ENCODE measurements around the gene CUX1. TPM values are rescaled to one million over a fixed set of nuclear protein-coding genes. Genes with fewer than 3 reads are reported as not detected.
"Not testable (repeated sequence)": the region's sequence is repeated elsewhere in the genome, so short reads cannot be mapped to it uniquely, and the experiment has no call there.

CUX1 gene
- total and polyA plus RNA-seq, 10 of the 15 experiments (the other 5 are each of a cell fraction or from before 2014, with no cell fraction given) = 6.1 to 48.6 (median 25.9) TPM

- WGBS (ENCODE audit: insufficient coverage, insufficient replicate concordance, low lambda C conversion rate, missing lambda C conversion rate) = 45% methylated on average over 3 of the region's 3 CpGs
- ChIA-PET SMC1A (ENCODE audit: uncharacterized antibody, unreplicated experiment) (no interaction called here), CTCF (no interaction called here), RAD21 (ENCODE audit: unreplicated experiment) (no interaction called here), POLR2A (no interaction called here)
- no peaks in the 10 kb centered on the region for H3K9me3 ChIP-seq (replicated peaks; ENCODE audit: control insufficient read depth, insufficient read depth, low read length)
- H3K4me3 ChIP-seq = no peak overlapping the region
- H3K27ac ChIP-seq (ENCODE audit: control insufficient read depth, insufficient read depth) = no peak overlapping the region
- in situ Hi-C loops (cut with MboI) = no loop called here
- H4K20me1 ChIP-seq (ENCODE audit: control insufficient read depth, insufficient read depth) = no peaks in the 10 kb centered on the region
- H3K27me3 ChIP-seq (replicated peaks in 1 of 2; ENCODE audit: control insufficient read depth in 2 of 2, insufficient read depth in 2 of 2, low read length in 1 of 2) = no peaks in the 10 kb centered on the region
- H3K4me2 ChIP-seq (ENCODE audit: control insufficient read depth, insufficient read depth) = no peak overlapping the region
- no peak for FAIRE-seq
- H3K9ac ChIP-seq (ENCODE audit: control insufficient read depth, insufficient read depth, low read length) = no peak overlapping the region
- TF ChIP-seq ATF2 (IDR thresholded peaks at IDR 0.05; ENCODE audit: low read length) (no peak), RAD51 (IDR thresholded peaks at IDR 0.05) (no peak), BACH1 (IDR thresholded peaks at IDR 0.05; ENCODE audit: borderline replicate concordance) (no peak), TARDBP (IDR thresholded peaks at IDR 0.05; ENCODE audit: borderline replicate concordance) (no peak), BMI1 (IDR thresholded peaks at IDR 0.05; ENCODE audit: borderline replicate concordance) (no peak), TCF3 (IDR thresholded peaks at IDR 0.05; ENCODE audit: borderline replicate concordance, insufficient read depth, low read depth, low read length) (no peak), SRF (IDR thresholded peaks at IDR 0.05; ENCODE audit: low read depth in 2 of 2, low read length in 2 of 2) (no peak), ZNF24 (IDR thresholded peaks at IDR 0.05) (no peak), YBX1 (IDR thresholded peaks at IDR 0.05) (no peak)
- no peaks in the 10 kb centered on the region for H3K79me2 ChIP-seq (ENCODE audit: control insufficient read depth, insufficient read depth, low read length)
- H3K36me3 ChIP-seq (ENCODE audit: control insufficient read depth in 2 of 2, insufficient read depth in 2 of 2, low read length in 1 of 2) = peaks cover 13 to 16% of the 10 kb centered on the region in 2 experiments; a peak in 3 of 4 replicates
- DNase-seq (ENCODE audit: low read depth, low spot score) = no peak
- intact Hi-C loops (cut with micrococcal nuclease; ENCODE audit: unreplicated experiment) = no loop called here
- H3K4me1 ChIP-seq (ENCODE audit: control insufficient read depth, insufficient read depth, low read length) = no peaks in the 10 kb centered on the region
- ATAC-seq = no peak
- H2AFZ ChIP-seq (ENCODE audit: control insufficient read depth, low read depth, low read length) = no peak overlapping the region
- no TSS peak for BruUV-seq (replicated peaks)
Observed at GRCh38 chr7:102182016-102182415, 364.6 kb downstream of the CUX1 start.

GRCh38 chr7:102183848-102184247 lies 366.4 kb downstream of the CUX1 start:
- ATAC-seq; H3K27me3 ChIP-seq (replicated peaks in 1 of 2; ENCODE audit: control insufficient read depth in 2 of 2, insufficient read depth in 2 of 2, low read length in 1 of 2); H4K20me1 ChIP-seq (ENCODE audit: control insufficient read depth, insufficient read depth); H3K4me3 ChIP-seq; H2AFZ ChIP-seq (ENCODE audit: control insufficient read depth, low read depth, low read length); H3K4me1 ChIP-seq (ENCODE audit: control insufficient read depth, insufficient read depth, low read length); H3K9ac ChIP-seq (ENCODE audit: control insufficient read depth, insufficient read depth, low read length); H3K4me2 ChIP-seq (ENCODE audit: control insufficient read depth, insufficient read depth); DNase-seq (ENCODE audit: low read depth, low spot score); H3K79me2 ChIP-seq (ENCODE audit: control insufficient read depth, insufficient read depth, low read length); RAD21 ChIA-PET (ENCODE audit: unreplicated experiment); POLR2A ChIA-PET; BruUV-seq (replicated peaks); H3K27ac ChIP-seq (ENCODE audit: control insufficient read depth, insufficient read depth); FAIRE-seq; H3K9me3 ChIP-seq (replicated peaks; ENCODE audit: control insufficient read depth, insufficient read depth, low read length); in situ Hi-C loops (cut with MboI); intact Hi-C loops (cut with micrococcal nuclease; ENCODE audit: unreplicated experiment); SMC1A ChIA-PET (ENCODE audit: uncharacterized antibody, unreplicated experiment): not testable (repeated sequence)
- peaks cover 11 to 14% of the 10 kb centered on the region in 2 experiments; a peak in 3 of 4 replicates for H3K36me3 ChIP-seq (ENCODE audit: control insufficient read depth in 2 of 2, insufficient read depth in 2 of 2, low read length in 1 of 2)
- WGBS (ENCODE audit: insufficient coverage, insufficient replicate concordance, low lambda C conversion rate, missing lambda C conversion rate) = 82% methylated on average over 6 of the region's 7 CpGs
- CTCF ChIA-PET = interaction anchor here (1.1 kb wide), 1 partner anchor 678 kb away, joined by 3 read pairs; no protein-coding TSS in a partner anchor
